ENCODE measurements around the gene SV2C. TPM values are rescaled to one million over a fixed set of nuclear protein-coding genes. Genes with fewer than 3 reads are reported as not detected.
"Not testable (repeated sequence)": the region's sequence is repeated elsewhere in the genome, so short reads cannot be mapped to it uniquely, and the experiment has no call there.

Gene SV2C
- total RNA-seq, 4 donors from 2014 or later: 0.06 to 0.36 (median 0.13) TPM

DNA sequence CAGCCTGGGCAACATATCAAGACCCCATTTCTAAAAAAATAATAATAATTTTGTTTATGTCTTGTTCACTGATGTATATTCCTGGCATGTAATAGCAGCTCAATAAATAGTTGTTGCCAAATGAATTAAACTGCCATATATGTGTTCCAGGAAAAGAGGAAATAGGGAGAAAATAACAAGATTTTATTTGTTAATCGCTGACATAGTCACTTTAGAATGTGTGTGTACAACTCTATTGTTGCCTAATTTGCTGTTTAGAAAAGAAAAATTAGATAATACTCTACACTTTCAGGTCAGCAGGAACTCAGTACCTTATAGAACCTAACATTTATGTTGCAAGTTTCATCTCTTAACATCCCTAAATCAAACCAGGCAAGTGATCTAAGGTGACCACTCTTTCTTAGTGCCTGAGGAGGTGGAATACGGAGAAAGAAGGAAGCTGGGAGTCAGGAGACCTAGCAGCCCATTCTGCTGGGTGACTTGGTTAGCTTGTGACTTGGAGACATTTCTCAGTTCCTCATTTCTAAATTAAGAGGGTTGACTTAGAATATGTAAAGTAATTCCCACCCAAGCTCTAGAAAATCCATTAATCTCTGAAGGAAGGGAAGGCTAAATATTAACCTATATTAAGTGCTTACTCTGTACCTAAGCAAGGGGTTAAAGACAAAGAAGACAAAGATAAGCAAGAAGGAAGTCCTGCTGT, 209.6 kb downstream of the SV2C start:
- ATAC-seq (ENCODE audit: low FRiP score): no peak
- no peak for DNase-seq (ENCODE audit: low spot score)
- TF ChIP-seq CTCF (IDR thresholded peaks at IDR 0.05): no peak

- DNase-seq (ENCODE audit: low spot score) (no peak), ATAC-seq (ENCODE audit: low FRiP score) (no peak)
- TF ChIP-seq CTCF (IDR thresholded peaks at IDR 0.05): no peak
These were observed 211.4 kb downstream of the SV2C start for GRCh38 chr5:76294573-76294972.

- ATAC-seq (ENCODE audit: low FRiP score) (no peak), DNase-seq (ENCODE audit: low spot score) (no peak)
- TF ChIP-seq CTCF (IDR thresholded peaks at IDR 0.05): no peak
These were observed 215.7 kb downstream of the SV2C start for GRCh38 chr5:76298852-76299251.

- TF ChIP-seq CTCF (IDR thresholded peaks at IDR 0.05): no peak
- ATAC-seq (ENCODE audit: low FRiP score) (no peak), DNase-seq (ENCODE audit: low spot score) (no peak)
These were observed 216.4 kb downstream of the SV2C start for GRCh38 chr5:76299592-76299991.

DNA sequence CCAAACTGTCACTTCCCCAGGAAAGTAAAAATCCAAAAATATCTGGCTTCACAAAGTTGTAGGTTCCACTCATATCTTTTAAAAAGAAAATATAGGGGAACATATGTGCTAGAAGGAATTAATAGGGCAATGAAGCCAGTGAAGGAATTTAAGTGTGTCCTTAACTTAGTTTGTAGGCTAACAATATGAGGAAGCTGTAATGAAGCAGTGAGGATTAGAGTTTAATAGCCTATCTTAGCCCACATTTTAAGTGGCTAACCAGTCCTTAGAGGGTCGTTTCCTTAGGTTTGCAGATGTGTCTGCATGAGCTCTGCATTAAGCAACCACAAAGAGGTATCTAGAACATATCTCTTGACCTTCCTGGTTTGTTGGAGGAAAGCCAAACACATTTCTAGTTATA, 218.7 kb downstream of the SV2C start:
- ATAC-seq (ENCODE audit: low FRiP score); DNase-seq (ENCODE audit: low spot score): not testable (repeated sequence)

DNA sequence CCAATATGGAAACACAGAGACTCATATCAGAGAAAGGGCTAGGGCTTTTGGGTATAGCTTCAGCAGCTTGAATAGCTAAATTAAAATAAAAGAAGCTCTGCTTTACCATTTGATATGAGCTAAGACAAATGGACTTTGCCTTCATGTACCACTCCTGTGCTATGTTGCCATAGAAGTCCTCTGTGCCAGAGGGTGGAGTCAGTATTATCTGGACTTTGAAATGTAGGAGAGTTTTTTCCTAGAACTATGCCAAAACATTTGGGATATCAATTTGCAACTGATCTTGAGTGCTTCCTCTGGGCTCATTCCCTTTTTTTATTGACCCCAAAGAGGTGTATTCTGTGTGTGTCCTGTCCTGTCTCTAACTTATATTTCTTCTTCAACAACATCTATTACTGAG, 219.5 kb downstream of the SV2C start:
- DNase-seq (ENCODE audit: low spot score); ATAC-seq (ENCODE audit: low FRiP score): not testable (repeated sequence)

DNA sequence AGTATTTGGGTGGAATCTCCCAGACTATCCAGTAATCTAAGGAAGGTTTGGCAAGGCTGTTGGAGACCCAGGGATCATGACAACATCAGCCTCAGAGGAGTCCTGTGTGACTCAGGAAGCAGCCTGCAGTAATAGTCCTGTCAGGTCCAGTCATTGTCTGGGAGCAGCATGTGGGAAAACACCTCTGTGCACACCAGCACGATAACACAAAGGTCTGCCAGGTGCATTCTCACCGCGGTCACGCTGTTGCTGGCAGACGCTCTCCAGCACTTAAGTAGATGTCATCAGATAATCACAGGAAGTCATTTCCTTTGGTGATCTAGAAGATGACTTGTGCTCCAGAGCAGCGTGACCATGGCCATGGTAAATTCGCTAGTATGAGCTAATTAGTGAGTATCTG, 220.7 kb downstream of the SV2C start:
- TF ChIP-seq CTCF (IDR thresholded peaks at IDR 0.05): no peak
- DNase-seq (ENCODE audit: low spot score): no peak
- no peak for ATAC-seq (ENCODE audit: low FRiP score)

DNA sequence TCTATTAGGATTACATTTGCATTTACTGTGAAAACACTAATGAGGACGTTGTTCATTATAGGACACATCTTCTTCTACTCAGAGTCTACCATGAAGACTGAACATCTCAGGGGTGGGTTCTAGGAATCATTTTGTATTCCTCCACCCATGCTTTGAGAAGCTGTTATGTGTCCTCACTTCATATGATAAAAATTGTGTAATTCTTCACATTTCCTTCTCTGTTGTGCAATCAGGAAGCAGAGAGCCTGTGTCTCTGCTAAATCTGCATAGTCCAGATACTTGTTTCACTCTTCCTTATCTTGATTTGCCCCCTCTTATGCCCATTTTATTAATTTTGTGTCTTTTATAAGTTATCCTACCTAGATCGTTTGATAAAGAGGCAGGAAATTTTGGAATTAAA, 222.1 kb downstream of the SV2C start:
- TF ChIP-seq CTCF (IDR thresholded peaks at IDR 0.05): no peak
- DNase-seq (ENCODE audit: low spot score) (no peak), ATAC-seq (ENCODE audit: low FRiP score) (no peak)
